Fibroblast of peridontal ligament (primary cell): Measurements from ENCODE around the gene TSN.
"Not testable (repeated sequence)": the region's sequence is repeated elsewhere in the genome, so short reads cannot be mapped to it uniquely, and the experiment has no call there.

Experiments used
- DNase-seq: peaks from one replicate; pipeline ENCODE4 v3.0.0-alpha.2; 2010; ENCODE audit errors: extremely low read depth

Gene TSN

GRCh38 chr2:121755237-121756111 lies at the start of gene TSN:
TSN (plus strand) TSS chr2:121755651; CDS start chr2:121755780, 129 bp downstream.
- DNase-seq, result peak; percentile 94

DNA sequence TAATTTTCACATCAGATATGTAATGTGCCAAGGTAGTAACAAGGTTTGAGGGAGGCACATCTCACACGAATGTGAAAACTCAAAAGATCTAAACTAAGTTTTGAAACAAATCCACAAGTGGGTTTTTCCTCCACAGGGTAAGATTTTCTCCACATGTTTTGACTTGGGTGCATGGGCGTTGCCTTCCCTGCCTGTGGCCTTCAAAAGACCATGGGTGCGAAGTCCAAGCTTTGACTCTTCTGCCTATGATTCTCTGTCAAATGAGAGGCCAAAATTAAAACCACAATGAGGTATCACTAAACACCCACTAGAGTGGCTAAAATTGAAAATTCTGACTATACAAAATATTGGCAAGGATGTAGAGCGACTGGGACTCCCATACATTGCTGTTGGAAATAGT lies 49.5 kb upstream of the TSN start:
- DNase-seq, result no peak

DNA sequence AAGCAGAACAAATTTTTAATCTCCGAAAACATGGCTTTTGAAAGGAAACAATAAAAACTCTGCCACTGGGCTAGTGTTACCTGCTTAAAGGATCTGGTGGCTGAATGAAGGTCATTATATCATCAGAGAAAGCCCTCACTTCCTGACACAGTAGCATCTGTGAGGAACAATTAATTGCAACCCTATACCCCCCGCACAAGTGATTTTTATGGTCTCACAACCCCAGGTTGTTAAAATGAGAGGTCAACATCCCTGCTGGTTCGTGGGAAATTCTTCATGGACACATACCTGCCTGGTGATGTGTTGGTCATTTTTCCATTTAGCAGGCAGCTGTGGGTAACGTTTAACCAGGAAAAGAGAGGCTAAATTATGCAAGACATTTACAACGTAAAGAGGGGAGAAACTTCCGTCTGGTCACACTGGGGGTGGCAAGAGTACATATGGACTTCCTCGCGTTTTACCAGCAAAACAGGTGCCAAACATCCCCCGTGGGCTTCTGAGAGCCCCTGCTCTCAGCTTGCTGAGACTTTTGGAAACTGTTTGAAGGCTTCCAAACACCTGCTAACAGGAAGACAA lies 48.0 kb upstream of the TSN start:
- DNase-seq, result no peak

DNA sequence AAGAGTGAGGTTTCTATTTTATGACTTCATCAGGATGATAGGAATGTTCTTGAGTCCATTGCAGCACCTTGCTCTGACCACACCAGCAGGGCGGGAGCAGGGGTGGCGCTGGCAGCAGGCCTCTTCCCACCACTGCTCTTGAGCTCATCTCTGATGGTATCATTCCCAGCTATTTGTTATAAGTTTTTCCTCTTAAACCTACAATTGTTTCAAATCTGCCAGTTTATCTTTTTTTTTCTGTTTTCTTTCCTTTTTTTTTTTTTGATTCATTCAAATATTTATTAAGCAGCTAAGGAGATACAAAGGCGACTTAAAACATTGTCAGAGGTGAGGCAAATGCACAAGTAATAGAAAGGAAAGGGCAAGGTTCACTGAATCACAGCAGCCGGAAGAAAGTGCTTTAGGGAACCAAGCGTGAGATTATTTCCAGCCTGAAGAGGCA lies 47.5 kb upstream of the TSN start:
- no peak for DNase-seq

DNA sequence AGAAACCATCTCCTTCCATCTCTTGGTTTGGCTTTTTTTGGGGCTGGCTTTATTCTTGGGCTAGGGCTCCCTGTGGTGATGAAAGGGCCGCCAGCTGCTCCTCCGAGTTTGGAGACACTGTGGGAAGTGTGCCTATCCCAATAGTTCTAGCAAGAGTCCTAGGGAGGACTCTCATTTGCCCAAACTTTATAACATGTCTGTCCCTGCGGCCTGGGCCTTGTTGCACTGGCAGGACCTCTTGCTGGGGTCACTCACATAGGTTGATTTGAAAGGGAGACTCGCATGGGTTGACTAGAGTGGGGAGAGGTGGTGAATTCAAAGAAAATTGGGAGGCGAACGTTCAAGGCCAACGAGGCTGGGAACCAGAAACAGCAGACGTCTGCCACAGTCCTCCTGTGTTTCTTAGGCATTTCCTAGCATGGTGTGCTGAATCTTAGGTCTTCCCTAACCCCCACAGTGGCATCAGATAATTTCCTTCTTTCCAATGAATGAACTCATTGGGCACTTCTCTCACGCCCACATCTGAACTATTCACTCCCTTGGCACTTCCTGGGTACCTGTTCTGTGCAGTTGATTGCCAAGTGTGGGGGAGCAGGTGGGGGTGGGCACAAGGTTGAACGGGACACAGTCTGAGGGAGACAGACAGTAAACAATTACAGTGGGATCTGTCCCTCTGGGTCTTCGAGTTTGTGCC lies 45.5 kb upstream of the TSN start:
- DNase-seq, result no peak

GRCh38 chr2:121710470-121711170 lies 44.8 kb upstream of the TSN start:
- no peak for DNase-seq

DNA sequence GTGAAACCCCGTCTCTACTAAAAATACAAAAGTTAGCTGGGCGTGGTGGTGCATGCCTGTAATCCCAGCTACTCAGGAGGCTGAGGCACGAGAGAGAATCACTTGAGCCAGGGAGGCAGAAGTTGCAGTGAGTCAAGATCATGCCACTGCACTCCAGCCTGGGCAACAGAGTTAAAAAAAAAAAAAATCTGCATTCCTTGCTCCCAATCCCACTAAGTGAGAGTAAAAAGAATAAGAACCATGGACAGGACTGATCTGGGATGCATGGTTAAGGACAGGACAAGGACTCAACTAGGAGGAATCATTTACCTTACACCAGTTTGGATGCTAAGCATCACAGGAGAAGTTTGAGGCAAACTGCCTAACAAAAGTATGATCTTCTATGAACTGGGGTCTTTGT lies 44.0 kb upstream of the TSN start:
- peak; percentile 12 for DNase-seq

DNA sequence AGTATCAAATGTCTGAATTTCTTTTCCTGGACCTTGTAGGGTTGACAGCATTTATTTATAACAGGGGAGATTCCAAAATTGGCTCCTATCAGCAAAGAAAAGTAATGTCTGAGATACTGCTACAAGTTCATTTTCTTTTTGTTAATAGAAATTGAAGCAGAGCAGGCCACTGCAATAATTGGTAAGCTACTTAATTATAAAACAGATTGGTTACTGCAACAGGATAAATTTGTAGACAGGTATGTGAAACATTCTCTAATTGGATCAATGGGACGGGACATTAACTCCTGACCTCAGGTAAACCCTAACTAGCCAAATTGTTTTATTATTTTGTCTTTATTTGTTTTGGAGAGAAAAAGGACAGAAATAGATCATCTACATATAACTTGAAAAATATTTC lies 39.3 kb upstream of the TSN start:
- no peak for DNase-seq

- DNase-seq, result no peak
Observed at GRCh38 chr2:121717529-121717928, 37.9 kb upstream of the TSN start.

DNA sequence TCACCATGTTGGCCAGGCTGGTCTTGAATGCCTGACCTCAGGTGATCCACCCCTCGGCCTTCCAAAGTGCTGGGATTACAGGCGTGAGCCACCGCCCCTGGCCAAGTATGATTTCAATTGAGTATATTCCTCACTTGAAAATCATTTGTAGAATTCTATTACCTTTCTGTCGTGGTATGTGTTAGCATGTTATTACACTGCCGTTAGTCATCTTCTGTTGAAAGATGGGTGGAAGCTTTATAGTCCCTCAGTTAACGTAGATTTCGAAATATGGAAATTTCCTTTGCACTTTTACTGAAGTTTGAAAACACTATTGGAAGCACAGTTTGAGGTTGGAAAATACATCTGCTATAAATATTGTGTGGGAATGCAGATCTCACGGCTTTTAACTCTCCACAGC lies 33.5 kb upstream of the TSN start:
- peak; percentile 83 for DNase-seq

GRCh38 chr2:121722479-121722878 lies 33.0 kb upstream of the TSN start:
- peak; percentile 37 for DNase-seq

- DNase-seq, result no peak
Observed at GRCh38 chr2:121723316-121723715, 32.1 kb upstream of the TSN start.

GRCh38 chr2:121727332-121727731 lies 28.1 kb upstream of the TSN start:
- no peak for DNase-seq

DNA sequence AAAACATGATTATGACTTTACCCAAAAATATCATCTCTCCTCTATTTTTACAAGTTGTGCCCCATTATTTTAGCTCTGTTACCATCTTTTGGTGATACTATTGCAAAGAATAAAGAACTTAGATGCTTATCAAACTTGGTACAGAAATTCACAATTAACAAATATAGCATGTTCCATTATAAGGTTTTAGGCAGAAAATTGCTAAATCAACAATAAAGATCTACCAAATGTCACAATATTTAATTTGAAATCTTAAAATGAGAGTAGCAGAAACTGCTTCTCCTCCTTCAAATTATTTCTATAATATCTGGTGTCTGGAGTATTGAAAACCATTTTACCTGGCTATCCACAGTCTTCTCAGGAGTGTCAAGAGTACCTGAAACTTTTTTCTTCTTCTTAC lies 27.5 kb upstream of the TSN start:
- no peak for DNase-seq

GRCh38 chr2:121731366-121731765 lies 24.1 kb upstream of the TSN start:
- no peak for DNase-seq

- not testable (repeated sequence) for DNase-seq
Observed at GRCh38 chr2:121734544-121734943, 20.9 kb upstream of the TSN start.

GRCh38 chr2:121735518-121736074 lies 19.9 kb upstream of the TSN start:
- DNase-seq, result peak; percentile 26

- no peak for DNase-seq
Observed at GRCh38 chr2:121736140-121736461, 19.4 kb upstream of the TSN start.

GRCh38 chr2:121736462-121737336 lies 18.8 kb upstream of the TSN start, which contains the start of gene NIFK:
NIFK (minus strand) TSS chr2:121736875; CDS start chr2:121736850, 25 bp downstream.
- peak; percentile 93 for DNase-seq

- no peak for DNase-seq
Observed at GRCh38 chr2:121740973-121741372, 14.5 kb upstream of the TSN start.

DNA sequence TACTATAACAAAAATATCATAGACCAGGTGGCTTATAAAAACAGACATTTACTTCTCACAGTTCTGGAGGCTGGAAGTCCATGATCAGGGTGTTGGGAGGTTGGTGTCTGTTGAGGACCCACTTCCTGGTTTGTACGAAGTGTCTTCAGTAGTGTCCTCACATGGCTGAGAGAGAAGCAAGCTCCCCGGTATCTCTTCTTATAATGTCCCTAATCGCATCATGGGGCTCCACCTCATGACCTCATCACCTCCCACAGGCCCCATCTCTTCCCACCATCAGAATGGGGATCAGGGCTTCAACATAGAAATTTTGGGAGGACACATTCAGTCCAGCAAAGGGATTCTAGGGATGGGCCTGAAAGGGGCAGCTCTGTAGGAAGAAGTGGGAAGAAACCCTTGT lies 14.0 kb upstream of the TSN start:
- DNase-seq, result no peak
